ENCODE measurements around the gene RAD9A.

RAD9A gene

DNA sequence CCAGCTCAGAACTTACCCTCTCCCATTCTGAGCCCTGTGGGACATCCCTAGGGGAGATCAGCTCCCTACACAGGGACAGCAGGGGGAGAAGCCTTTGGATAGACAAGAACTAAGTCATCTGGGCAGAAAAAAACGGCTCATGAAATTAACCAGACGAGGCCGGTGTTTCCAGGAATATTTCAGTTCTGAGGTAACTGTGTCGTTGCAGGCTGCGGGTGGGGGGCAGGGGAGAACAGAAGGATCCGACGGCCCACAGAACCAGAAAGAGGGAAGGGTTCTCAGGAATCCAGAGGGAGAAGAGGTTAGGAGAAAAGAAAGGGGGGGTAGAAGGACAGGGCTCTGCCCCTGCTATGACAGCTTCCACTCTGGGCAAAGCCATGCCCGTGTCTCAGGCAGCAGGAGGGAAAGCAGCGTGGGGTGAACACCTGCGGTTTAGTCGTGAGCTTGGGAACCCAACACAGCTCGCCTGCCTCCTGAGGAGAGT, 21.9 kb upstream of the RAD9A start:
- H3K4me2 ChIP-seq (ENCODE audit: low read depth, low read length) = no peak overlapping the region
- H4K20me1 ChIP-seq (ENCODE audit: insufficient read depth, low read length) = no peaks in the 10 kb centered on the region
- no peaks in the 10 kb centered on the region for H3K9me3 ChIP-seq (replicated peaks; ENCODE audit: insufficient read depth, low read length)
- H3K9ac ChIP-seq (ENCODE audit: low read length) = no peak overlapping the region
- TF ChIP-seq EZH2 (optimal IDR thresholded peaks at IDR 0.05; ENCODE audit: low read depth, low read length) (no peak), CTCF (IDR thresholded peaks at IDR 0.05; ENCODE audit: low read length) (no peak), EZH2phosphoT487 (IDR thresholded peaks at IDR 0.05; ENCODE audit: low read length) (no peak)
- H3K9me2 ChIP-seq (replicated peaks; ENCODE audit: insufficient read depth, low read length) = no peaks in the 10 kb centered on the region
- H3K27ac ChIP-seq (ENCODE audit: low read length) = no peak overlapping the region
- DNase-seq = no peak
- H3F3A ChIP-seq (ENCODE audit: insufficient read depth, low read length) = peaks cover 9% of the 10 kb centered on the region; the same call in 1 of the 2 replicates
- H2AFZ ChIP-seq (ENCODE audit: low read length) = no peak overlapping the region
- no peaks in the 10 kb centered on the region for H3K79me2 ChIP-seq (ENCODE audit: low read length)
- H3K4me1 ChIP-seq (ENCODE audit: low read length) = peaks cover 4% of the 10 kb centered on the region; the same call in 1 of the 2 replicates
- no peak overlapping the region for H3K4me3 ChIP-seq (ENCODE audit: low read length)
- peaks cover 6% of the 10 kb centered on the region; the same call in 1 of the 2 replicates for H3K27me3 ChIP-seq (replicated peaks; ENCODE audit: insufficient read depth, low read length)
- H3K36me3 ChIP-seq (replicated peaks; ENCODE audit: insufficient read depth, low read length) = no peaks in the 10 kb centered on the region

- no peak for DNase-seq
- peaks cover 4% of the 10 kb centered on the region; the same call in 1 of the 2 replicates for H3K4me1 ChIP-seq (ENCODE audit: low read length)
- no peaks in the 10 kb centered on the region for H3K9me3 ChIP-seq (replicated peaks; ENCODE audit: insufficient read depth, low read length)
- peaks cover 7% of the 10 kb centered on the region for H3K27me3 ChIP-seq (replicated peaks; ENCODE audit: insufficient read depth, low read length)
- no peaks in the 10 kb centered on the region for H3K79me2 ChIP-seq (ENCODE audit: low read length)
- H3K4me2 ChIP-seq (ENCODE audit: low read depth, low read length) = no peak overlapping the region
- no peak overlapping the region for H3K9ac ChIP-seq (ENCODE audit: low read length)
- H3K4me3 ChIP-seq (ENCODE audit: low read length) = no peak overlapping the region
- H3K9me2 ChIP-seq (replicated peaks; ENCODE audit: insufficient read depth, low read length) = no peaks in the 10 kb centered on the region
- H3K36me3 ChIP-seq (replicated peaks; ENCODE audit: insufficient read depth, low read length) = no peaks in the 10 kb centered on the region
- no peak overlapping the region for H3K27ac ChIP-seq (ENCODE audit: low read length)
- no peaks in the 10 kb centered on the region for H4K20me1 ChIP-seq (ENCODE audit: insufficient read depth, low read length)
- H2AFZ ChIP-seq (ENCODE audit: low read length) = no peak overlapping the region
- TF ChIP-seq EZH2phosphoT487 (IDR thresholded peaks at IDR 0.05; ENCODE audit: low read length) (no peak), CTCF (IDR thresholded peaks at IDR 0.05; ENCODE audit: low read length) (no peak), EZH2 (optimal IDR thresholded peaks at IDR 0.05; ENCODE audit: low read depth, low read length) (no peak)
- H3F3A ChIP-seq (ENCODE audit: insufficient read depth, low read length) = peaks cover 9% of the 10 kb centered on the region; the same call in 1 of the 2 replicates
Measured at GRCh38 chr11:67370351-67371076, 21.3 kb upstream of the RAD9A start.

- Histone ChIP-seq H2AFZ (ENCODE audit: low read length) (no peak overlapping the region), H3K4me3 (ENCODE audit: low read length) (no peak overlapping the region), H3K9me3 (replicated peaks; ENCODE audit: insufficient read depth, low read length) (no peaks in the 10 kb centered on the region), H4K20me1 (ENCODE audit: insufficient read depth, low read length) (no peaks in the 10 kb centered on the region), H3K9ac (ENCODE audit: low read length) (no peak overlapping the region), H3F3A (ENCODE audit: insufficient read depth, low read length) (peaks cover 9% of the 10 kb centered on the region; the same call in 1 of the 2 replicates), H3K9me2 (replicated peaks; ENCODE audit: insufficient read depth, low read length) (no peaks in the 10 kb centered on the region), H3K4me2 (ENCODE audit: low read depth, low read length) (no peak overlapping the region), H3K36me3 (replicated peaks; ENCODE audit: insufficient read depth, low read length) (no peaks in the 10 kb centered on the region), H3K27ac (ENCODE audit: low read length) (no peak overlapping the region), H3K79me2 (ENCODE audit: low read length) (no peaks in the 10 kb centered on the region), H3K4me1 (ENCODE audit: low read length) (peaks cover 4% of the 10 kb centered on the region; the same call in 1 of the 2 replicates), H3K27me3 (replicated peaks; ENCODE audit: insufficient read depth, low read length) (peaks cover 16% of the 10 kb centered on the region)
- TF ChIP-seq EZH2phosphoT487 (IDR thresholded peaks at IDR 0.05; ENCODE audit: low read length) (no peak), CTCF (IDR thresholded peaks at IDR 0.05; ENCODE audit: low read length) (peak; percentile 44), EZH2 (optimal IDR thresholded peaks at IDR 0.05; ENCODE audit: low read depth, low read length) (no peak)
- DNase-seq = peak; percentile 12
Measured at GRCh38 chr11:67371189-67371910, 20.4 kb upstream of the RAD9A start.
